Sigmoid colon (tissue), 7 donors: ENCODE results near the gene PDS5B. TPM values are rescaled to one million over a fixed set of nuclear protein-coding genes. Genes with fewer than 3 reads are reported as not detected.

ENCODE experiments used
- DNase-seq: peaks from one replicate; pipeline ENCODE4 v3.0.0-alpha.2; 2019
- H3K27ac ChIP-seq, 4 donors: fragments of 200-600 bp; sonication (generic); one replicate each; pipeline ENCODE4 v1.5.1; 2016 to 2019; ENCODE audit warnings: mild to moderate bottlenecking in 1 of 4
- H3K27me3 ChIP-seq, 3 donors: fragments of 200-600 bp; sonication (generic); one replicate each; pipeline ENCODE4 v1.5.1; 2019; ENCODE audit warnings: mild to moderate bottlenecking in 1 of 3
- H3K36me3 ChIP-seq, 4 donors: fragments of 200-600 bp; sonication (generic); one replicate each; pipeline ENCODE4 v1.5.1; 2016 to 2019
- H3K4me1 ChIP-seq, 4 donors: fragments of 200-600 bp; sonication (generic); one replicate each; pipeline ENCODE4 v1.5.1; 2017 to 2019
- H3K4me3 ChIP-seq, 4 donors: fragments of 200-600 bp; sonication (generic); one replicate each; pipeline ENCODE4 v1.5.1; 2017 to 2019; ENCODE audit warnings: mild to moderate bottlenecking in 2 of 4, moderate library complexity in 1 of 4
- H3K9me3 ChIP-seq, 4 donors: fragments of 200-600 bp in 3 of 4; sonication (generic) in 3 of 4; one replicate each; pipeline versions ENCODE4 v1.5.1 to v1.6.1; 2013 to 2019
- EP300 ChIP-seq, 4 donors: sonication (generic); formaldehyde crosslinking; IDR thresholded peaks; one replicate each; pipeline ENCODE4 v1.6.1; 2017; ENCODE audit warnings: antibody characterized with exemption in 4 of 4
- POLR2A ChIP-seq, 2 donors: fragments of 450-650 bp; IDR thresholded peaks; one replicate each; pipeline ENCODE4 v1.6.1; 2016; ENCODE audit warnings: antibody characterized with exemption in 2 of 2, mild to moderate bottlenecking in 2 of 2, moderate library complexity in 2 of 2
- POLR2AphosphoS5 ChIP-seq, 4 donors: sonication (generic); formaldehyde crosslinking; IDR thresholded peaks; one replicate each; pipeline ENCODE4 v1.6.1; 2017; ENCODE audit warnings: antibody characterized with exemption in 4 of 4
- WGBS, 2 donors: extraction: QIAGEN DNeasy Blood & Tissue Kit; methylation state at CpG; one replicate each; pipeline ENCODE4 v1.1.7; 2013; 5-methylcytosine and 5-hydroxymethylcytosine counted together
- intact Hi-C: fragments of 100-400 bp; cut with DNase I; formaldehyde crosslinking; loops from one replicate; pipeline ENCODE4 v1.15.1; 2023
- polyA plus RNA-seq, 3 donors: library from polyadenylated mRNA; stranded (reverse); fragments of 200-250 nt; gene quantifications; one replicate each; pipeline ENCODE4 v1.2.3, GENCODE V29; 2013
- total RNA-seq, 4 donors: library from RNA; depleted of rRNA; stranded (reverse); fragments of >200 nt; gene quantifications; one replicate each; pipeline ENCODE4 v1.1.0, GENCODE V29; 2016
- TF ChIP-seq, protein P1 (sequence below), 4 experiments: fragments of 450-650 bp in 3 of 4; fragments of 200-600 bp in 1 of 4; IDR thresholded peaks; one replicate each; pipeline ENCODE4 v1.5.1; 2016 to 2019; ENCODE audit warnings: antibody characterized with exemption in 4 of 4, mild to moderate bottlenecking in 3 of 4, moderate library complexity in 2 of 4
- donor health status: healthy with polysubstance abuse.
- donor health status: Bipolar disorder and iron deficiency.
- donor health status: healthy.

The PDS5B gene
- total and polyA plus RNA-seq, 7 donors = 3.6 to 65.0 (median 52.8) TPM

DNA sequence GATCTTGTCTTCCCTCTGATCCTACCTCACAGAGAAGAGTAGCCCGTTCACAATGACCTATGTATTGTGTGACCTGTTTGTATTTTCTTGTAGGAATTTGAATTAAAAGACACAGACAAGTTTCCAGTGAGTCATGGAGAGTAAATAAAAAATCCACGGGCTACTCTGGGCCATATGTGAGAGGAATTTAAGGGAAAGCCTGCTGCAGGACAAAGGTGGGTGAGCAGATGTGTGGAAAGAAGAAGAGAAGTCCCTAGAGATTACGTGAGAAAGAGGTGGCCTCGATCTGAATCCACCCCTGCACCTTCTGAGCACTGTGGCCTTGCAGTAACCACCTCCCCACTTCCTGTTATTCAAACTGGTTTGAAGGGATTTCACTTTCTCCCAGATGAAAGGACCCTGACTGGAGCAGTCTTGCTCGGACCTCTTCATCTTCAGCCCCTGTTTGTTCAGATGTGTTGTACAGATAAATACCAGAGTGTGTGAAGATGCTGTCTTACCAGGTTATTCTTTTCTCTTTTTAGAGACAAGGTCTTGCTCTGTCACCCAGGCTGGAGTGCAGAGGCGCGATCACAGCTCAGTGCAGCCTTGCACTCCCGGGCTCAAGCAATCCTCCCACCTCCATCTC is 205.4 kb downstream of the PDS5B start:
- intact Hi-C loops = no loop called here
- TF ChIP-seq POLR2AphosphoS5 (IDR thresholded peaks at IDR 0.05) (no peak), EP300 (IDR thresholded peaks at IDR 0.05) (no peak), POLR2A (IDR thresholded peaks at IDR 0.05) (no peak)
- TF ChIP-seq, protein P1, sequence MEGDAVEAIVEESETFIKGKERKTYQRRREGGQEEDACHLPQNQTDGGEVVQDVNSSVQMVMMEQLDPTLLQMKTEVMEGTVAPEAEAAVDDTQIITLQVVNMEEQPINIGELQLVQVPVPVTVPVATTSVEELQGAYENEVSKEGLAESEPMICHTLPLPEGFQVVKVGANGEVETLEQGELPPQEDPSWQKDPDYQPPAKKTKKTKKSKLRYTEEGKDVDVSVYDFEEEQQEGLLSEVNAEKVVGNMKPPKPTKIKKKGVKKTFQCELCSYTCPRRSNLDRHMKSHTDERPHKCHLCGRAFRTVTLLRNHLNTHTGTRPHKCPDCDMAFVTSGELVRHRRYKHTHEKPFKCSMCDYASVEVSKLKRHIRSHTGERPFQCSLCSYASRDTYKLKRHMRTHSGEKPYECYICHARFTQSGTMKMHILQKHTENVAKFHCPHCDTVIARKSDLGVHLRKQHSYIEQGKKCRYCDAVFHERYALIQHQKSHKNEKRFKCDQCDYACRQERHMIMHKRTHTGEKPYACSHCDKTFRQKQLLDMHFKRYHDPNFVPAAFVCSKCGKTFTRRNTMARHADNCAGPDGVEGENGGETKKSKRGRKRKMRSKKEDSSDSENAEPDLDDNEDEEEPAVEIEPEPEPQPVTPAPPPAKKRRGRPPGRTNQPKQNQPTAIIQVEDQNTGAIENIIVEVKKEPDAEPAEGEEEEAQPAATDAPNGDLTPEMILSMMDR (IDR thresholded peaks at IDR 0.05) = no peak
- Histone ChIP-seq H3K27ac (no peak overlapping the region), H3K4me3 (no peak overlapping the region), H3K9me3 (no peaks in the 10 kb centered on the region), H3K4me1 (no peaks in the 10 kb centered on the region), H3K27me3 (no peaks in the 10 kb centered on the region), H3K36me3 (peaks cover 0 to 5% (median 0%) of the 10 kb centered on the region in 4 donors)
- WGBS, 2 donors = 58 to 66% methylated on average over 8 of the region's 8 CpGs
- no peak for DNase-seq

DNA sequence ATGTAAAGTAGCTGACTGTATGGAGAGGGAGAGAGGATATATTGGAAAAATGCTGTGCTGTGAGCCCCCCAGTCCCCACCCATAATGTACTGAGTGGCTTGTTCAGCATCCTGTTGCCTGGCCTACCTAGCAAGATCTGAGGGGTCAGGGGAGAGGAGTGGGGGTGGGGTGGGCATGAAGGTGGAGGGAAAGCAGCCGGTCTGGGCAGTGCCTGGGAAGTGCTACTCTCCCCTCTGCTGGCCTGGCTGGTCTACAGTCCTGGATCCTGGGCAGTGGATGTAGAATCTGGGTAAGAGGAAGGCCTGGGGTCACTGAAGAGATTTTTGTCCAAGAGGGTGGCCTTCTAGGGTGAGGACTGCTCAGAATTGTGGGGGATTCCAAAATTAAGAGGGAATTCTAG is 210.5 kb downstream of the PDS5B start:
- Histone ChIP-seq H3K27me3 (no peaks in the 10 kb centered on the region), H3K27ac (no peak overlapping the region), H3K9me3 (no peaks in the 10 kb centered on the region), H3K36me3 (peaks cover 0 to 4% (median 0%) of the 10 kb centered on the region in 4 donors), H3K4me3 (no peak overlapping the region), H3K4me1 (no peaks in the 10 kb centered on the region)
- DNase-seq = no peak
- intact Hi-C loops = no loop called here
- TF ChIP-seq POLR2AphosphoS5 (IDR thresholded peaks at IDR 0.05) (no peak), POLR2A (IDR thresholded peaks at IDR 0.05) (no peak), EP300 (IDR thresholded peaks at IDR 0.05) (no peak)
- TF ChIP-seq, protein P1 (IDR thresholded peaks at IDR 0.05) = no peak
- 89 to 96% methylated on average over 1 of the region's 1 CpG for WGBS, 2 donors

DNA sequence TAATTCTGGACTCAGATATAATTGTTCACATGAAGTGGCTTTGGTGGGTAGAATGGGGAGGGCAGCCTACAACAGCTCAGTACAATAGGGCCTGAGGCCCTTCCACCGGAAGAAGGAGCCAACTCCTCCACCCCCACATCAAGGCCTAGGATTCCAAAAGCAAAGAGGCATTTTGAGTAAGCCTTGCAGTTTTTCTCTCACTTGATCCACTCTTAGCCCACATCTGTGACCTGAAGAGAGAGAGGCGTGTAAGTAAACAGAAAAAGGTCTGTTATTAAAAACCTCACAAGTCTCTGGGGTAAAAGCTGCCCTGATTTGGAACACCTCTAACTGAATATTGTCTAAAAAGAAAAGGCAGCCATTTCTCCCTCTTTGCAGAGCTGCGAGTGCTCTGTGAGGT is 215.9 kb downstream of the PDS5B start:
- no peak for DNase-seq
- 85 to 89% methylated on average over 3 of the region's 3 CpGs for WGBS, 2 donors
- H3K27me3 ChIP-seq = no peaks in the 10 kb centered on the region
- intact Hi-C loops = no loop called here
- H3K9me3 ChIP-seq = no peaks in the 10 kb centered on the region
- no peak overlapping the region for H3K4me3 ChIP-seq
- TF ChIP-seq EP300 (IDR thresholded peaks at IDR 0.05) (no peak), POLR2A (IDR thresholded peaks at IDR 0.05) (no peak), POLR2AphosphoS5 (IDR thresholded peaks at IDR 0.05) (no peak)
- TF ChIP-seq, protein P1 (IDR thresholded peaks at IDR 0.05) = no peak
- peaks cover 0 to 8% (median 0%) of the 10 kb centered on the region in 4 donors for H3K4me1 ChIP-seq
- H3K36me3 ChIP-seq = no peaks in the 10 kb centered on the region
- no peak overlapping the region for H3K27ac ChIP-seq

DNA sequence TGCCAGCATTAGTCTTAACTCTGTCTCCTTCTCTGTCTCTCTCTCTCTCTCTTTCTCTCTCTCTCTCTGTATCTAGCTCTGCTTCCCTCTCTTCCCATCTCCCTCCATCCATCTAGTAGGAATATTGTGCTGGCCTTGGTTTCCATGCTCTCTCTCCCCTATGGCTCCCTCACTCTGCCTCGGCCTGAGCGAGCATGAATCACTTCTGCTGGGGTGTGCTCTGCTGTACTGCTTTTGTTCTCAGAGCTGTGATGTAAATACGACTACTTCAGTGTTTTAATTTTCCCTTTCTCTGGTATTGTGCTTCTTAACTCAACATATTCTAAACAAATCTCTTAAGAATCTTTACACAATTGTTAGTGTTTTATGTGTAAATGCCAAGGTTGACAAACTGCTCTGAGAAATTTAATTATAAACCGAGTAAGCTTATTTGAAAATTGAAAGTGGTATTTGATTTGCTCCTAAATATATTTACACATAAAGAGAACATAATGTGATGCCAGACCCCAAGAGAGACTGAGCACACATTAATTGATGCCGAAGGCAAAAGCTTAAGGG is 218.5 kb downstream of the PDS5B start:
- H3K4me3 ChIP-seq = no peak overlapping the region
- no peaks in the 10 kb centered on the region for H3K36me3 ChIP-seq
- H3K9me3 ChIP-seq = peaks cover 0 to 3% (median 0%) of the 10 kb centered on the region in 4 donors
- H3K27me3 ChIP-seq = no peaks in the 10 kb centered on the region
- peak overlapping the region in 2 of 4 donors; percentile 3 to 29 for H3K27ac ChIP-seq
- intact Hi-C loops = no loop called here
- TF ChIP-seq, protein P1 (IDR thresholded peaks at IDR 0.05) = no peak
- peak in 1 of 4 donors; percentile 2 for TF ChIP-seq EP300 (IDR thresholded peaks at IDR 0.05)
- H3K4me1 ChIP-seq = peaks cover 0 to 8% (median 0%) of the 10 kb centered on the region in 4 donors
- DNase-seq = no peak
- 74 to 78% methylated on average over 5 of the region's 5 CpGs for WGBS, 2 donors
